GM19467 (cell line): ENCODE measurements around the gene RDX.
"Not testable (repeated sequence)": the region's sequence is repeated elsewhere in the genome, so short reads cannot be mapped to it uniquely, and the experiment has no call there.

ENCODE experiments used
- ATAC-seq: cut with Tn5 transposase; IDR thresholded peaks from one replicate; pipeline ENCODE4 v1.9.1; 2021; ENCODE audit warnings: mild to moderate bottlenecking, moderate library complexity; ENCODE audit not compliant: unreplicated experiment

The RDX gene

DNA sequence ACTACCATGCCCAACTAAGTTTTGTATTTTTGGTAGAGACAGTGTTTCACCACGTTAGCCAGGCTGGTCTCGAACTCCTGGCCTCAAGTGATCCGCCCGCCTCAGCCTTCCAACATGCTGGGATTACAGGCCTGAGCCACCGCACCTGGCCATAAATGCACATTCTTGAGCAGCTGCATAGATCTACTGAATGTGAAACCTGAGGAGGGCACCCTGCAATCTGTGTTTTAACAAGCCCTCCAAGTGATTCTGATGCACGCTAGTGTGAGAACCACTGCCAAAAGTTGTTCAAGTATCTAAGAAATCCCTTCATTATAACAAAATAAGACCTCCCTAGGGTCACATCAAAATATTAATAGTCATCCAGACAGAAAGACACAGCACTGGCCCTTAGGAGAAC, 89.3 kb downstream of the RDX start:
- no peak for ATAC-seq

GRCh38 chr11:110200836-110201235, 95.6 kb downstream of the RDX start:
- no peak for ATAC-seq

DNA sequence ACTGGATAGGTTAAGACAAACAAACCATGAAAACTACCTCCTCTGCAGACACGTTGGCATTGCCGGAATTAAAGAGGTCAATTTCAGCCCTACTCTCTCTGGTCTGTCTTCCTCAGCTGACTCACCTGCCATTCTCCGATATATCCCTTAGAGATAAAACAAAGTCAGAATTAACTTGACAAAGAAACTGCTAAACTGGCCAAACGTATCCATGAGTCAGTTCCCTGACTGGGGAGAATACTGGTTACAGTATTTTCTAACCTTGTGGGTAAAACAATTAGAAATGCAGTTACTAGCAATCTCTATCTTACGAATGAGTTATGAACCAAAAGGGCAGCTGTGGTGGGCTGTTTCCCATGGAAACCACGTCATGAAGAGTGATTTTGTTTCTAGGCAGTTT, 96.2 kb downstream of the RDX start:
- no peak for ATAC-seq

DNA sequence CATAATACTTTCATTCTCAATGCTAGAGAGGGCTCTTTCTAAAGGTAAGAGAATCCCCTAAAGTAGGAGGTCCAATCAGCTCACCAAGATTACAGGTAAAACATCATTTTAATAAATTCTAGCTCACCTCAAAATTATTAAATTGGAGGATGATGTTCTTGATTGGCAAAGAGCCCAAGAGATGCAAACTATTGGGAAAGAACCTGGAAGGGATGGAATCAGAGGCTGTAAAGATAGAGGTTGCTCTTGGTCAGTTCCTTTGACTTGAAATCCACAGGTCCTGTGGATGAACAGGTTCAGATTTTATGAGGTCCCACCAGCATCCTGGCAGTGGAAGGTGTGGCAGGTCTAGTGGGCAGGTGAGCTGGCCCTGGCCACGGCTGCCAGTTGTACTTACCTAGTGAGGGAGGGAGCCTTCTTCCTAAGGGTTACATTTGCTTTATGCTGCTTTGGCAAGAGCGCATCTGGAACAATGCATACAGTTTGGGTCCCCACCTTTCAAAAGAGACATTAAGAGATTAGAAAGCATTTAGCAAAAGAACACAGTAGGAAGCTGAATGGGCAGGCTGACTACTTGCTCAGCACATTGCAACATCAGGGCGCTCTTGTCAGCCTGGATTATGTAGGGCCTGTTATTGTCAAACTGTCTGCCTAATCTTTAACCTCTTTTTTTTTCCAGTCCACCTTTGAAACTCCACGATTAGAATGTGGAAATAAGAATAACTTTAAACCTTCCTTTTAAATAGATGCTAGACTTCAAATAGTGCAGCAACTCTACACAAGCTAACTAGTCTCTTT, 97.0 kb downstream of the RDX start:
- no peak for ATAC-seq

- ATAC-seq = no peak
Observed at GRCh38 chr11:110198031-110198729, 98.2 kb downstream of the RDX start.

DNA sequence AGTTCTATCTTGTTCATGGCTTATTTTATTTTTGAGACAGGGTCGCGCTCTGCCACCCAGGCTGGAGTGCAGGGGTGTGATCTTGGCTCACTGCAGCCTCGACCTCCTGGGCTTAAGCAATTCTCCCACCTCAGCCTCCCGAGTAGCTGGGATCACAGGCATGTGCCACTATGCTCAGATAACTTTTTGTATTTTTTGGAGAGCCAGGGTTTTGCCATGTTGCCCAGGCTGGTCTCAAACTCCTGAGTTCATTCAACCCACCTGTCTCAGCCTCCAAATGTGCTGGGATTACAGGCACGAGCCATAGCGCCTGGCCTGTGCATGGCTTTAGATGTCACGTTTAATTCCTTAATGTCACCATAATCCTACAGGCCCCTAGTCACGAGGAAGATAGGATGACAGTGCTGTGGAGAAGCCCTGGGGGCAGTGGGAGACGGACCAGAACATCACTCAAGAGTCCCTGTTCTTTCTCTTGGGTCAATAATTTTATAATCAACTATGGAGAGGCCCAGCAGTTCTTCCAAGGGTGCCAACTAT, 99.5 kb downstream of the RDX start:
- no peak for ATAC-seq

- no peak for ATAC-seq
Observed at GRCh38 chr11:110196241-110196754, 100.1 kb downstream of the RDX start.

- not testable (repeated sequence) for ATAC-seq
Observed at GRCh38 chr11:110194211-110194766, 102.1 kb downstream of the RDX start.

DNA sequence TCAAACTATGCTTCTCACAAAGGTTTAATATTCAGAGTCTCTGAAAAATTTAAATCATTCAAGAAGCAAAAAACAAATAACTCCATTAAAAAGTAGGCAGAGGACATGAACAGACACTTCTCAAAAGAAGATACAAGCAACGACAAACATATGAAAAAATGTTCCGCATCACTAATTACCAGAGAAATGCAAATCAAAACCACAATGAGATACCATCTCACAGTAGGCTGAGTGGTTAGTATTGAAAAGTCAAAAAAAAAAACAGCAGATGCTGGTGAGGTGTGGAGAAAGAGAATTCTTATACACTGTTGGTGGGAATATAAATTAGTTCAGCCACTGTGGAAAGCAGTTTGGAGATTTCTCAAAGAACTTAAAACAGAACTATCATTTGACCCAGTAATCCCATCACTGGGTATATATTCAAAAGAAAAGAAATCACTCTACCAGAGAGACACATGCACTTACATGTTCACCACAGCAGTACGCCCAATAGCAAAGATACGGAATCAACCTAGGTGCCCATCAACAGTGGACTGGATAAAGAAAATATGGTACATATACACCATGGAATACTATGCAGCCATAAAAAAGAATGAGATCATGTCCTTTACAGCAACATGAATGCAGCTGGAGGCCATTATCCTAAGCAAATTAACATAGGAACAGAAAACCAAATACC, 103.7 kb downstream of the RDX start:
- peak; percentile 68 for ATAC-seq

GRCh38 chr11:110190885-110191284, 105.5 kb downstream of the RDX start:
- ATAC-seq = no peak

DNA sequence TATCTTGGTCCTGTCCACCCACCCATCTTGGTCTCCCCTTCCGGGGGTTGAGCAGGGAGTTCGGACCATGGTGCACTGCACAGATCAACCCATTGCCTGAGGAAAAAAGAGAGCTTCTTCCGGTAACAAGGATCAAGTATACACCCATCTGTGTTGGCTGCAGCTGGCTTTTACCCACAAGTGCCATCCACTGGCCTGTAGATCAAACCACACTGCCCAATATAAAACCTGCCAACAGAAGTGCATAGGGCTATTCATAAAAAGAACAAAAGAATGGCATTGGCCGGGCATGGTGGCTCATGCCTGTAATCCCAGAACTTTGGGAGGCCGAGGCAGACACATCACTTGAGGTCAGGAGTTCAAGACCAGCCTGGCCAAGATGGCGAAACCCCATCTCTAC, 108.7 kb downstream of the RDX start:
- ATAC-seq = no peak

GRCh38 chr11:110186867-110187266, 109.5 kb downstream of the RDX start:
- ATAC-seq = no peak

DNA sequence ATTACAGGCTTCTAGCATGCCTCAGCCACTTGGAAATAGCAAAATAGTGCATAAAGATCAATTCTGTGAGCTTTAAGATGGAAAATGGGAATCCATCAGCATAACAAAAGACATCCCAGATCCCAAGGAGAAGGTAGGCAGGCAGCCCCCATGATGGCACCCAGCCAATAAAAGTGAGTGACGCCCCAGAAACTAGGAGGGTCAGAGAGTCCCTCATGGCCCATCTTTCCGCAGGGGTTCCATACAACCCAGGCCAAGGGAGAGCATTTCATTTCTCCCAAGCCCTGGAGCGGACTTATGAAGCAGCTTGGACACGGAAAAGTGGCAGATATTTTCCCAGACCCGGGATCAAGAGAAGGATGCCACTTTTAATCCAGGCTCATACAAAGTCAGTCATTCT, 110.0 kb downstream of the RDX start:
- no peak for ATAC-seq

GRCh38 chr11:110185599-110185998, 110.8 kb downstream of the RDX start:
- ATAC-seq = no peak

- ATAC-seq = no peak
Observed at GRCh38 chr11:110185121-110185591, 111.3 kb downstream of the RDX start.

- ATAC-seq = no peak
Observed at GRCh38 chr11:110184456-110184855, 112.0 kb downstream of the RDX start.

DNA sequence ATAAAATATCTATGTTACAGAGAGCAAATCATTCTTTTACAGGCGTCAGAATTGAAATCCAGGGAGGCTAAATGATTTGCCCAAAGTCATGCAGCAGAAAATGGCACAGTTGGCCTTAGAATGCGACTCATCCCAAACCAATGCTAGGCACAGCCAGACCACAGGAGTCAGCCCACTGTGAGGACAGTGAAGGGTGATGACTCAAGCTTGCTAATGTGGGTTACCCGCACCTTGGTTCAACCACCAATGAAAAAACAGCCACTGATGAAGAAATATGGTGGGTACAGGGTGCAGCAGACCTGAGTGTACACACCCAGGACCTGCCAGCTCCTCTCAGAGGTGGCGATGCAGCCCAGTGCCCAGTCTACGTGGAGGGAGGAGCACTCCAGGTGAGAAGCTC, 113.5 kb downstream of the RDX start:
- ATAC-seq = no peak

DNA sequence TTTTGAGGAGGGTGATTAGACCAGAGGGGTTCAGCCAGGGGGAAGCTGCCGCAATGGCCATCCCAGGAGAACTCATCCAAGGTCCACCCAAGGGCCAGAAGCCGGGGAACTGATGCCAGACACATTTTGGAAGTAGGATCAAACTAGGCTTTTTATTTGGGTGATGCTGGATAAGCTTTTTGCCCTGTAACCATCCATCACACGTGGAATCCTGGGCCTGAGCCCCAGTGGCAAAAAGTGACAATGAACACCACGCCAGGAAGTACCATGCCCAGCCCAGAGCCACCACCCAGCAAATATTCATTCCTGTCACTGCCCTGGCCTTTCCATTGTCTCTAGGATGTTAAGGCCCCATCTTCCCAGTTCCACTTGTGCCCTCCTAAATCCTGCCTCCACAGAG, 117.3 kb downstream of the RDX start:
- no peak for ATAC-seq

DNA sequence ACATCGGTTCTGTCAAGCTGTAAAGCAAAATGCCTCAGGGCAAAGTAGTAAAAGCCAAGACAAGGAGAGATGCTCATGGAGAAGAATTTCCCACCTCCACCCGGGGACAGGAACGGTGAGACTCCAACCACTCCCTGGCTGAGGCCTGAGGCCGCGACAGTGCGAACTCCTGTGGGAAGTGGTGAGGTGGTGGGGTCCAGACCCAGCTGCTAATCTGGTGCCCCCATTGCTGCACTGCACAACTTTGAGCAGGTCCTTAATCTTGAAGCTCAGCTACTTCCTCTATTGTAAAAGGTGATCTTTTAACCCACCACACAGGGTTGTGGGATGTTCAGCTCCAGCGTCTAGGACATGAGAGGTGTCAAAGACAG, 119.3 kb downstream of the RDX start:
- ATAC-seq = no peak

GRCh38 chr11:110176366-110177085, 119.9 kb downstream of the RDX start:
- no peak for ATAC-seq
